ENCODE data around the gene NVL. TPM values are rescaled to one million over a fixed set of nuclear protein-coding genes. Genes with fewer than 3 reads are reported as not detected.

NVL gene
- total and polyA plus RNA-seq, 3 donors from 2014 or later: 21.7 to 38.7 (median 31.0) TPM

- H3K9me3 ChIP-seq: no peaks in the 10 kb centered on the region
- intact Hi-C loops (cut with DNase I; ENCODE audit: low total_unique reads): no loop called here
- no peak for TF ChIP-seq CTCF (IDR thresholded peaks at IDR 0.05)
- TF ChIP-seq POLR2A (IDR thresholded peaks at IDR 0.05): no peak
- peak overlapping the region; percentile 84 to 94 for H3K27ac ChIP-seq
- peak overlapping the region; percentile 92 to 95 for H3K4me3 ChIP-seq
- no peaks in the 10 kb centered on the region for H3K36me3 ChIP-seq (ENCODE audit: low read depth, missing control alignments)
- peaks cover 9% of the 10 kb centered on the region for H3K4me1 ChIP-seq
- no peaks in the 10 kb centered on the region for H3K27me3 ChIP-seq
- no peak for DNase-seq
- WGBS, 2 donors: 0 to 1% methylated on average over 7 of the region's 7 CpGs
These were observed 509 bp downstream of the NVL start for GRCh38 chr1:224329484-224329841.

- Histone ChIP-seq H3K36me3 (ENCODE audit: low read depth, missing control alignments) (no peaks in the 10 kb centered on the region), H3K4me1 (peaks cover 9% of the 10 kb centered on the region), H3K27me3 (no peaks in the 10 kb centered on the region), H3K4me3 (no peak overlapping the region), H3K9me3 (no peaks in the 10 kb centered on the region), H3K27ac (no peak overlapping the region)
- 54 to 78% methylated on average over 6 of the region's 6 CpGs for WGBS, 2 donors
- TF ChIP-seq POLR2A (IDR thresholded peaks at IDR 0.05): no peak
- no peak for TF ChIP-seq CTCF (IDR thresholded peaks at IDR 0.05)
- intact Hi-C loops (cut with DNase I; ENCODE audit: low total_unique reads): no loop called here
- DNase-seq: no peak
These were observed 1.3 kb downstream of the NVL start for GRCh38 chr1:224328644-224329043.

GRCh38 chr1:224325959-224326358 lies 4.0 kb downstream of the NVL start:
- no peak overlapping the region for H3K4me3 ChIP-seq
- no peaks in the 10 kb centered on the region for H3K27me3 ChIP-seq
- no peaks in the 10 kb centered on the region for H3K36me3 ChIP-seq (ENCODE audit: low read depth, missing control alignments)
- H3K27ac ChIP-seq: no peak overlapping the region
- TF ChIP-seq POLR2A (IDR thresholded peaks at IDR 0.05): no peak
- TF ChIP-seq CTCF (IDR thresholded peaks at IDR 0.05): no peak
- peaks cover 9% of the 10 kb centered on the region for H3K4me1 ChIP-seq
- DNase-seq: no peak
- 68 to 70% methylated on average over 1 of the region's 1 CpG for WGBS, 2 donors
- intact Hi-C loops (cut with DNase I; ENCODE audit: low total_unique reads): no loop called here
- no peaks in the 10 kb centered on the region for H3K9me3 ChIP-seq

GRCh38 chr1:224321706-224322105 lies 8.3 kb downstream of the NVL start:
- no peak for TF ChIP-seq CTCF (IDR thresholded peaks at IDR 0.05)
- TF ChIP-seq POLR2A (IDR thresholded peaks at IDR 0.05): no peak
- no peak overlapping the region for H3K4me3 ChIP-seq
- no peaks in the 10 kb centered on the region for H3K9me3 ChIP-seq
- intact Hi-C loops (cut with DNase I; ENCODE audit: low total_unique reads): no loop called here
- H3K36me3 ChIP-seq (ENCODE audit: low read depth, missing control alignments): no peaks in the 10 kb centered on the region
- H3K27ac ChIP-seq: no peak overlapping the region
- no peaks in the 10 kb centered on the region for H3K27me3 ChIP-seq
- DNase-seq: no peak
- no peaks in the 10 kb centered on the region for H3K4me1 ChIP-seq
- WGBS, 2 donors: 98% methylated on average over 2 of the region's 2 CpGs

- no peak for DNase-seq
- Histone ChIP-seq H3K27me3 (no peaks in the 10 kb centered on the region), H3K27ac (no peak overlapping the region), H3K4me1 (no peaks in the 10 kb centered on the region), H3K4me3 (no peak overlapping the region), H3K9me3 (no peaks in the 10 kb centered on the region), H3K36me3 (ENCODE audit: low read depth, missing control alignments) (no peaks in the 10 kb centered on the region)
- no peak for TF ChIP-seq POLR2A (IDR thresholded peaks at IDR 0.05)
- no peak for TF ChIP-seq CTCF (IDR thresholded peaks at IDR 0.05)
- 86 to 93% methylated on average over 4 of the region's 4 CpGs for WGBS, 2 donors
- intact Hi-C loops (cut with DNase I; ENCODE audit: low total_unique reads): no loop called here
These were observed 12.5 kb downstream of the NVL start for GRCh38 chr1:224317383-224318045.

Measured in testis (tissue), 3 donors.